Skeletal muscle tissue (tissue), 4 donors: ENCODE data around the gene TRMT44. TPM values are rescaled to one million over a fixed set of nuclear protein-coding genes. Genes with fewer than 3 reads are reported as not detected.
"Not testable (repeated sequence)": the region's sequence is repeated elsewhere in the genome, so short reads cannot be mapped to it uniquely, and the experiment has no call there.

Experiments used
- H3K27ac ChIP-seq: one replicate; pipeline ENCODE4 v1.7.0; 2013; ENCODE audit warnings: mild to moderate bottlenecking, low read depth, low read length, inconsistent platforms
- H3K27me3 ChIP-seq, 3 donors: one replicate each; pipeline ENCODE4 v1.7.0; 2013; ENCODE audit warnings: low read length in 3 of 3; ENCODE audit not compliant: control insufficient read depth in 3 of 3, insufficient read depth in 3 of 3
- H3K36me3 ChIP-seq, 3 donors: one replicate each; pipeline ENCODE4 v1.7.0; 2013; ENCODE audit warnings: low read length in 3 of 3; ENCODE audit not compliant: control insufficient read depth in 3 of 3, insufficient read depth in 3 of 3
- H3K4me1 ChIP-seq, 3 donors: one replicate each; pipeline ENCODE4 v1.7.0; 2013; ENCODE audit warnings: low read length in 3 of 3, mild to moderate bottlenecking in 3 of 3; ENCODE audit not compliant: control insufficient read depth in 3 of 3, insufficient read depth in 3 of 3
- H3K4me3 ChIP-seq, 3 donors: one replicate each; pipeline ENCODE4 v1.7.0; 2013; ENCODE audit warnings: low read length in 3 of 3
- H3K9ac ChIP-seq, 3 donors: one replicate each; pipeline ENCODE4 v1.7.0; 2013; ENCODE audit warnings: low read length in 3 of 3, mild to moderate bottlenecking in 3 of 3, moderate library complexity in 2 of 3, low read depth in 1 of 3
- H3K9me3 ChIP-seq, 3 donors: one replicate each; pipeline ENCODE4 v1.7.0; 2013; ENCODE audit warnings: low read length in 3 of 3; ENCODE audit not compliant: control insufficient read depth in 3 of 3
- total RNA-seq: library from RNA; depleted of rRNA; stranded (reverse); fragments of >200 nt; gene quantifications from one replicate; pipeline ENCODE4 v1.2.3, GENCODE V29; 2014
- donor health status: Osteomylitis.

TRMT44 gene
- total RNA-seq, 1 donor from 2014 or later, result 11.0 TPM

DNA sequence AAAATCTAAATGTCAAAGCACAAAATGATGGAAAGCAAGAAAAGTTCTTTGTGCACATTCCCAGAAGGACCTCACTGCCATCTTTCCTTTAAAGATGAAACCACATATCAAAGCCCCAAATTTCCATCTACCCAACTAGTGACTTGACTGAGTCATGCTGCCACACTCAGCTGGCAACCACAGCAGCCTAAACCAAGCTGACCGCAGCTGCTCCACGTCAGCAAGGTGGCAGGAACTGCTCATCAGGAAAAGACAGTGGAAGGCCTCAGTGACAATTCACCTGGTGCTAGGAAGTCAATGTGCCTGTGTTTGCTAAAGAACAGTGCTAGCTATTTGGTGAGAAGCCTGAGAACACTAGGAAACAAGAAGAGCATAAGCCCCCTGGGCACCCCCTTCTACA lies 26.2 kb upstream of the TRMT44 start:
- Histone ChIP-seq H3K9me3 (no peaks in the 10 kb centered on the region), H3K36me3 (peaks cover 35 to 48% (median 37%) of the 10 kb centered on the region in 3 donors), H3K4me1 (peaks cover 0 to 8% (median 1%) of the 10 kb centered on the region in 3 donors), H3K4me3 (no peak overlapping the region), H3K27me3 (no peaks in the 10 kb centered on the region), H3K27ac (no peak overlapping the region), H3K9ac (no peak overlapping the region)

GRCh38 chr4:8417071-8417614 lies 23.4 kb upstream of the TRMT44 start:
- Histone ChIP-seq H3K27me3 (no peaks in the 10 kb centered on the region), H3K4me3 (no peak overlapping the region), H3K27ac (no peak overlapping the region), H3K4me1 (peaks cover 0 to 7% (median 6%) of the 10 kb centered on the region in 3 donors), H3K9ac (no peak overlapping the region), H3K9me3 (no peaks in the 10 kb centered on the region), H3K36me3 (peaks cover 30 to 33% (median 30%) of the 10 kb centered on the region in 3 donors)

DNA sequence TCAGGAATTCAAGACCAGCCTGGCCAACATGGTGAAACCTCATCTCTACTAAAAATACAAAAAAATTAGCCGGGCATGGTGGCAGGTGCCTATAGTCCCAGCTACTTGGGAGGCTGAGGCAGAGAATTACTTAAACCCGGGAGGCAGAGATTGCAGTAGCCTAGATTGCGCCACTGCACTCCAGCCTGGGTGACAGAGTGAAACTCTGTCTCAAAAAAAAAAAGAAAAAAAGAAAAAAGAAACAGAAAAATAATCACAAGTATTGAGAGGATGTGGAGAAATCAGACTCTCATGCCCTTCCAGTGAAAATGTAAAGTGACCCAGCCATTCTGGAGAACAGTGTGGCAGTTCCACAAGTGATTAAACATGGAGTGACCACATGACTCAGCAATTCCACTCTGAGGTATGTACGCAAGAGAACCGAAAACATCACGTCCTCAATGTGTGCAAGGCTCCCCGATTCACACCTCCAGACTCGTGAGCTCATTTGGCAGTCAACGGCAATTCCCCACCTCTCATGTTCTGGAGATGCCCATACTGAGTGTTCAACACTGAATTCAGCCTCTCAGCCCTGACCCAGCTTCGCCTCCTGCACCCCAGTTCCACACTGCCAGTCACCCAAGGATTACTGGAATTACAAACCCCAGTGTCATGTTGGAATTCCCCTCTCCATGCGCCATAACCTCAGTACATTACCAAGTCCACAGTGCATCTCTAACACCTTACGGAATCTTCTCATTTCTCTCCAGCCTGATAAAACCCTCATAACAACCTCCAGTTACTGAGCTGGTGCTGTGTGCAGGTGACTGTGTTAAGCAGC lies 21.1 kb upstream of the TRMT44 start:
- H3K36me3 ChIP-seq, result peaks cover 15 to 21% (median 16%) of the 10 kb centered on the region in 3 donors
- H3K4me3 ChIP-seq, result no peak overlapping the region
- H3K27ac ChIP-seq, result no peak overlapping the region
- no peaks in the 10 kb centered on the region for H3K27me3 ChIP-seq
- H3K9me3 ChIP-seq, result no peaks in the 10 kb centered on the region
- no peak overlapping the region for H3K9ac ChIP-seq
- H3K4me1 ChIP-seq, result peaks cover 0 to 7% (median 6%) of the 10 kb centered on the region in 3 donors

DNA sequence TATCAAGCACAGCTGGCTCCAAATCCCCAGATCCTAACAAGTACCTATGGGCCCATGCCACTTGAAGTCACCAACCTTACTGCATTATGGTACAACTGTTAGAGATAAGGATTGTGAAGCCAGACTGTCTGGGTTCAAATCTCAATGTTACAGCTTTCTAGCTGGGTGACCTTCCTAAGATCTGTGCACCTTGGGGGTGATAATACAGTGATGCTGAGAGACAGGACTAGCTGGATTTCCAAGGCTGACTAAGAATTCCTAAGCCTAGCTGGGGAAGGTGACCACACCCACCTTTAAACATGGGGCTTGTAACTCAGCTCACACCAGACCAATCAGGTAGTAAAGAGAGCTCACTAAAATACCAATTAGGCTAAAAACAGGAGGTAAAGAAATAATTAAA lies 20.4 kb upstream of the TRMT44 start:
- not testable (repeated sequence) for H3K27me3 ChIP-seq, H3K9ac ChIP-seq, H3K4me3 ChIP-seq, H3K27ac ChIP-seq, H3K4me1 ChIP-seq, H3K9me3 ChIP-seq
- peaks cover 8 to 14% (median 10%) of the 10 kb centered on the region in 3 donors for H3K36me3 ChIP-seq

DNA sequence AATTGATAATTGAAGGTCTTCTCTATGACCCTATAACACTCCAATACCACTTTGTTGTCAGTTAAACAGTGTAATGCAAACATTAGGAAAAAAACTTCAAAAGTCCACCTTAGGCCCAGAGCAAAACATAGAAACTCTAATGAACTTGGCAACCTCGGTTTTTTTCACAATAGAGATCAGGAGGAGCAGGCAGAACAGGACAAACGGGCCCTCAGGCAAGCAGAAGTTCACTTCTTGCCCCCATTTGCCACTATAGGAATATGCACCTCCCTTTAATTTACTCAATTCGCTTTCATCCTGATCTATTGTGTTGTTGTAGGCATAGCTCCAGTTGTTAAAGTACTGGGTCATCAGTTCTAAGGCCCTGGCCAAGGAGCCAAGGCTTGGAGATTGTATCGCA lies 18.2 kb upstream of the TRMT44 start:
- H3K4me3 ChIP-seq, result no peak overlapping the region
- no peak overlapping the region for H3K9ac ChIP-seq
- H3K9me3 ChIP-seq, result no peaks in the 10 kb centered on the region
- peaks cover 7 to 23% (median 12%) of the 10 kb centered on the region in 3 donors for H3K4me1 ChIP-seq
- no peak overlapping the region for H3K27ac ChIP-seq
- peaks cover 0 to 4% (median 0%) of the 10 kb centered on the region in 3 donors for H3K36me3 ChIP-seq
- no peaks in the 10 kb centered on the region for H3K27me3 ChIP-seq

DNA sequence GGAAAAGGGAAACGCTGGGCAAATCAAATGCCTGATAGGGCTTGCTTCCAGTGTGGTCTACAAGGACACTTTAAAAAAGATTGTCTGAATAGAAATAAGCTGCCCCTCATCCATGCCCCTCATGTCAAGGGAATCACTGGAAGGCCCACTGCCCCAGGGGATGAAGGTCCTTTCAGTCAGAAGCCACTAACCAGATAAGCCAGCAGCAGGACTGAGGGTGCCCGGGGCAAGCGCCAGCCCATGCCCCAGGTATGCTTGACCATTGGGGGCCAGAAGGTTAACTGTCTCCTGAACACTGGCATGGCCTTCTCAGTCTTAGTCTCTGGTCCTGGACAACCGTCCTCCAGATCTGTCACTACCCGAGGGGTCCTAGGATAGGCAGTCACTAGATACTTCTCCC lies 17.8 kb upstream of the TRMT44 start:
- Histone ChIP-seq H3K27me3 (no peaks in the 10 kb centered on the region), H3K27ac (no peak overlapping the region), H3K9me3 (no peaks in the 10 kb centered on the region), H3K4me3 (no peak overlapping the region), H3K9ac (no peak overlapping the region), H3K4me1 (peaks cover 11 to 27% (median 17%) of the 10 kb centered on the region in 3 donors), H3K36me3 (peaks cover 0 to 4% (median 0%) of the 10 kb centered on the region in 3 donors)

DNA sequence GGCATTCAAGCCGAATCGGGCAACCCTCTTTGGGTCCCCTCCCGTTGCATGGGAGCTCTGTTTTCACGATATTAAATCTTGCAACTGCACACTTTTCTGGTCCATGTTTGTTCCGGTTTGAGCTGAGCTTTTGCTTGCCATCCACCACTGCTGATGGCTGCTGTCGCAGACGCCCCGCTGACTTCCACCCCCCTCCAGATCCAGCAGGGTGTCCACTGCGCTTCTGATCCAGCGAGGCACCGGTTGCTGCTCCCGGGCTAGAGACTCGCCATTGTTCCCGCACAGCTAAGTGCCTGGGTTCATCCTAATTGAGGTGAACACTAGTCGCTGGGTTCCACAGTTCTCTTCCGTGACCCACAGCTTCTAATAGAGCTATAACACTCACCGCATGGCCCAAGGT lies 13.3 kb upstream of the TRMT44 start:
- H3K4me3 ChIP-seq, result peak overlapping the region; percentile 89 to 91 (median 90)
- H3K36me3 ChIP-seq, result peaks cover 0 to 2% (median 0%) of the 10 kb centered on the region in 3 donors
- peak overlapping the region; percentile 75 to 89 (median 88) for H3K9ac ChIP-seq
- peak overlapping the region; percentile 91 for H3K27ac ChIP-seq
- no peaks in the 10 kb centered on the region for H3K9me3 ChIP-seq
- H3K4me1 ChIP-seq, result peaks cover 17 to 29% (median 18%) of the 10 kb centered on the region in 3 donors
- no peaks in the 10 kb centered on the region for H3K27me3 ChIP-seq

GRCh38 chr4:8427761-8428287 lies 12.8 kb upstream of the TRMT44 start:
- no peaks in the 10 kb centered on the region for H3K9me3 ChIP-seq
- H3K4me1 ChIP-seq, result peaks cover 17 to 29% (median 18%) of the 10 kb centered on the region in 3 donors
- peaks cover 0 to 2% (median 0%) of the 10 kb centered on the region in 3 donors for H3K36me3 ChIP-seq
- peak overlapping the region; percentile 91 for H3K27ac ChIP-seq
- H3K9ac ChIP-seq, result peak overlapping the region; percentile 75 to 89 (median 88)
- no peaks in the 10 kb centered on the region for H3K27me3 ChIP-seq
- H3K4me3 ChIP-seq, result peak overlapping the region; percentile 89 to 91 (median 90)

DNA sequence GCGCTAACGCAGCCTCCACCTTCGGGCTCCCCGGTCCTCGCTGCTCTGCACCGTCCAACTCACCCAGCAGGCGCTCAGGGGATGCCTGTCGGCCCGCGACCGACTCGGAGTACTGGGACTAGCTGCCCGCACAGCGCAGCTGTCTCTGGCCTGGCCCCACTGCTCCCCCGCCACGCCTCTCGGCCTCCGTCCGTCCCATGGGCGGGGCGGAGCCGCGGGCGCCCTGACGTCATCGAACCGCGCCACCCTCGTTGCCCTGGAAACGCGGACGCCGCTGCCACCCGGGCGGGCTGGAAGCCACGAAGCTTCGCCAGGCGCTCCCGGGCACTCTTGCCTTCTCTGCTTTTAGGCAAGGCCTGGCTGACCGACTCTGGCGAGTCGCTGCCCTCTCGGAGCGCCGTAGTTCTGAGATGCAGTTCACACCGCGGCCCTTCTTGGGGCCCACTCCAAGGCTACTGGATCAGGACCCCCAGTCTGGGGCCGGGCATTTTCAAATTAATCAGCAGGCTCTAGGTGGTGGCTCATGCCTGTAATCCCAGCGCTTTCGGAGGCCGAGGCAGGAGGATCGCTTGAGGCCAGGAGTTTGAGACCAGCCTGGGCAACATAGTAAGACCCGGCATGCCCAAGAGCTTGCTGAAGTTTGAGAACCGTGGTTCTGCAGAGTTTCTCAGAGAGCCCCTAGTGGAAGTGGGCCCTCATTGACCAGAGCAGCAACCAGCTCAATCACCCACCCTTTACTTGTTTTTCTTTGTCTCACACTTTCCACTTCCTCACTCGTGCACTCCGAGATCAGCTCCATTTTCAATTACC lies 12.1 kb upstream of the TRMT44 start:
- Histone ChIP-seq H3K4me1 (peaks cover 17 to 29% (median 18%) of the 10 kb centered on the region in 3 donors), H3K27ac (peak overlapping the region; percentile 91), H3K36me3 (peaks cover 0 to 2% (median 0%) of the 10 kb centered on the region in 3 donors), H3K9ac (peak overlapping the region; percentile 75 to 89 (median 88)), H3K9me3 (no peaks in the 10 kb centered on the region), H3K27me3 (no peaks in the 10 kb centered on the region), H3K4me3 (peak overlapping the region; percentile 89 to 91 (median 90))
